ENCODE measurements around the gene PSENEN. TPM values are rescaled to one million over a fixed set of nuclear protein-coding genes. Genes with fewer than 3 reads are reported as not detected.

PSENEN gene
- total and polyA plus RNA-seq, 9 of the 15 experiments (the other 6 are each of a cell fraction or from before 2014, with no cell fraction given): 34.5 to 299 (median 61.1) TPM

DNA sequence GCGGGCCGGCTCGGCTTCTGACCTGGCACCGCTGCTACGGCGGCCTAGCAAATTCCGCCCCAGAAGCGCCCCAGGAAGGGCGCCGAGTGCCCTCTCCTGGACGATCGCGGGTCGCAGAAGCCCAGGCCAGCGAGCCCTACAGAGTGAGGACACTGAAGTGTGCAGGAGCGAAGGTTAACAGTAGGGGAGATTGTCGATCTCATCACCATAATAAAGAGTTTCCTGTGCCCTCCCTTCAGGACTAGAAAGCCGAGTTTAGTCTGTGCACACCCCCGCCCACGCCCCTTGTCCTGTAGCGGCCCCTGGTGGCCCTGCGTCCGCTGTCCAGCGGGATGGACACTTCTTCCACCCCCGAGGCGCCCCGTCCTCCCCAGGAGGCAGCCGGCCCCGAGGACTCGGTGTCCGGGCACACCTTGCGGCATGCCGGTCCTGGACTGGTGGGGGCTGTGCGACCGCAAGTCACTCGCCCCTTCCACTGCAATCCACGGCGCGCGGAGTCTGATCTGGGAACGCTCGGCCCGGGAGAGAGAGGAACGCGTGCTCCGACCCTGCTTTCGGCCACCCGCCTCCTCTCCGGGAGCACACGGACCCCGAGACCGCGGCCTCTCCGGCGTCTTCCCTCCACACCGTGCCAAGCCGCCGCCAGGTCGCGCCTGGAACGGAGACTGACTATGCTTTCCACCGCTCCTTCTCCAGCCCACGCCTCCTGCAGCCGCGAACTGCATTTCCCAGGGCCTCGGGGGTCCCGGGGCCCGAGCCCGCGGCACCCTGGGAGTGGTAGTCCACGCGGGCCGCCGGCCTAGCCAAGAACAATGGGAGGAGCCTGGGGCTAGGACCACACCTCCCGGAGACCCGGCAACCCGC lies 28.4 kb upstream of the PSENEN start (continued):
- TF ChIP-seq HDAC2 (IDR thresholded peaks at IDR 0.05) (peak; percentile 80; the same call in 1 of the 2 replicates), FIP1L1 (IDR thresholded peaks at IDR 0.05; ENCODE audit: low read depth, low read length, poor library complexity, severe bottlenecking) (peak; percentile 54), TAF9B (IDR thresholded peaks at IDR 0.05; ENCODE audit: partially characterized antibody) (no peak), SREBF2 (CRISPR knock-in tag; IDR thresholded peaks at IDR 0.05) (no peak), CHD4 (IDR thresholded peaks at IDR 0.05; ENCODE audit: insufficient read depth, insufficient replicate concordance, low read depth, low read length, poor library complexity, severe bottlenecking) (peak; percentile 45), MXI1 (IDR thresholded peaks at IDR 0.05; ENCODE audit: low read depth, low read length) (no peak), COPS2 (conservative IDR thresholded peaks at IDR 0.05) (no peak), SIN3B (IDR thresholded peaks at IDR 0.05; ENCODE audit: low read depth) (no peak), ZNF518B (CRISPR knock-in tag; IDR thresholded peaks at IDR 0.05) (no peak), ZNF354B (CRISPR knock-in tag; IDR thresholded peaks at IDR 0.05) (no peak), ZNF785 (CRISPR knock-in tag; IDR thresholded peaks at IDR 0.05) (no peak), HNRNPL (IDR thresholded peaks at IDR 0.05; ENCODE audit: low read depth, low read length) (no peak), CBX3 (IDR thresholded peaks at IDR 0.05; ENCODE audit: borderline replicate concordance in 1 of 2, low read length in 2 of 2) (0 out of 3 replicates have a peak, but pooled peaks of 1 of the 2 experiments have one; percentile 35), C11orf30 (IDR thresholded peaks at IDR 0.05; ENCODE audit: low read depth) (no peak), KAT8 (IDR thresholded peaks at IDR 0.05; ENCODE audit: low read depth) (no peak)
- TF ChIP-seq, protein P1, sequence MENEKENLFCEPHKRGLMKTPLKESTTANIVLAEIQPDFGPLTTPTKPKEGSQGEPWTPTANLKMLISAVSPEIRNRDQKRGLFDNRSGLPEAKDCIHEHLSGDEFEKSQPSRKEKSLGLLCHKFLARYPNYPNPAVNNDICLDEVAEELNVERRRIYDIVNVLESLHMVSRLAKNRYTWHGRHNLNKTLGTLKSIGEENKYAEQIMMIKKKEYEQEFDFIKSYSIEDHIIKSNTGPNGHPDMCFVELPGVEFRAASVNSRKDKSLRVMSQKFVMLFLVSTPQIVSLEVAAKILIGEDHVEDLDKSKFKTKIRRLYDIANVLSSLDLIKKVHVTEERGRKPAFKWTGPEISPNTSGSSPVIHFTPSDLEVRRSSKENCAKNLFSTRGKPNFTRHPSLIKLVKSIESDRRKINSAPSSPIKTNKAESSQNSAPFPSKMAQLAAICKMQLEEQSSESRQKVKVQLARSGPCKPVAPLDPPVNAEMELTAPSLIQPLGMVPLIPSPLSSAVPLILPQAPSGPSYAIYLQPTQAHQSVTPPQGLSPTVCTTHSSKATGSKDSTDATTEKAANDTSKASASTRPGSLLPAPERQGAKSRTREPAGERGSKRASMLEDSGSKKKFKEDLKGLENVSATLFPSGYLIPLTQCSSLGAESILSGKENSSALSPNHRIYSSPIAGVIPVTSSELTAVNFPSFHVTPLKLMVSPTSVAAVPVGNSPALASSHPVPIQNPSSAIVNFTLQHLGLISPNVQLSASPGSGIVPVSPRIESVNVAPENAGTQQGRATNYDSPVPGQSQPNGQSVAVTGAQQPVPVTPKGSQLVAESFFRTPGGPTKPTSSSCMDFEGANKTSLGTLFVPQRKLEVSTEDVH (IDR thresholded peaks at IDR 0.05; ENCODE audit: low read depth, partially characterized antibody): no peak
- TF ChIP-seq, protein P2, sequence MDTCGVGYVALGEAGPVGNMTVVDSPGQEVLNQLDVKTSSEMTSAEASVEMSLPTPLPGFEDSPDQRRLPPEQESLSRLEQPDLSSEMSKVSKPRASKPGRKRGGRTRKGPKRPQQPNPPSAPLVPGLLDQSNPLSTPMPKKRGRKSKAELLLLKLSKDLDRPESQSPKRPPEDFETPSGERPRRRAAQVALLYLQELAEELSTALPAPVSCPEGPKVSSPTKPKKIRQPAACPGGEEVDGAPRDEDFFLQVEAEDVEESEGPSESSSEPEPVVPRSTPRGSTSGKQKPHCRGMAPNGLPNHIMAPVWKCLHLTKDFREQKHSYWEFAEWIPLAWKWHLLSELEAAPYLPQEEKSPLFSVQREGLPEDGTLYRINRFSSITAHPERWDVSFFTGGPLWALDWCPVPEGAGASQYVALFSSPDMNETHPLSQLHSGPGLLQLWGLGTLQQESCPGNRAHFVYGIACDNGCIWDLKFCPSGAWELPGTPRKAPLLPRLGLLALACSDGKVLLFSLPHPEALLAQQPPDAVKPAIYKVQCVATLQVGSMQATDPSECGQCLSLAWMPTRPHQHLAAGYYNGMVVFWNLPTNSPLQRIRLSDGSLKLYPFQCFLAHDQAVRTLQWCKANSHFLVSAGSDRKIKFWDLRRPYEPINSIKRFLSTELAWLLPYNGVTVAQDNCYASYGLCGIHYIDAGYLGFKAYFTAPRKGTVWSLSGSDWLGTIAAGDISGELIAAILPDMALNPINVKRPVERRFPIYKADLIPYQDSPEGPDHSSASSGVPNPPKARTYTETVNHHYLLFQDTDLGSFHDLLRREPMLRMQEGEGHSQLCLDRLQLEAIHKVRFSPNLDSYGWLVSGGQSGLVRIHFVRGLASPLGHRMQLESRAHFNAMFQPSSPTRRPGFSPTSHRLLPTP (IDR thresholded peaks at IDR 0.05; ENCODE audit: borderline replicate concordance, extremely low read depth, insufficient read length): no peak
